ENCODE results near the gene SLC13A2.

The SLC13A2 gene

DNA sequence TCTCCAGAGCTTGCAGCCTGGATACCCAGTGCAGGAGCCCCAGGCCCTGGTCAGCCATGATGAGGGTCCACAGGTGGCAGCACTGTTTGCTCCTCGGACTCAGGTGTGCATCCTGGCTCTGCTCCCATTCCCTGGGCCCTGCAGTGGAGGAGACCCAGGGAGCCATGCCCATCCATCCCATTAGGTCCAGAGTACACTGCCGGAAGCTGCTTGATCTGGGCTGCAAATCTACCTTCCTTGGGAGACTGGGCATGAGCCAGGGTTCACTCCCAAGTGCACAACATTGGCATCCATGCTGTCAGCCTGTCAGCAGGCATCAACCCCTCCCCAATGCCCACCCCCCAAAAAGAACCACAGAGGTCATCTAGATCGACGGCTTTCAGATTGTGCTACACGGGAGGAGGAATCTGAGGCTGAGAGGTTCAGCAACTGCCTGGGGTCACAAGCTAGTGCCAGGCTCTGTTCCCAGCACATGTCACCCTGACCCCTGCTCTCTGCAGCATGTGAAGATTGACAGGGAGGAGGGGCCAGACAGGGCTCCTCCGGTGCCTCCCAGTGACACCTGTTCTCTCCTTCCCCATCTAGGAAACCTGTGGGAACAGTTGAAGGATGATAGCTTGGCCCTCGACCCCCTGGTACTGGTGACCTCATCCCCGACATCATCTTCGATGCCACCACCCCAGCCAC, 63.2 kb downstream of the SLC13A2 start:
- no peak for DNase-seq (ENCODE audit: low read depth)

GRCh38 chr17:28537219-28537610, 63.8 kb downstream of the SLC13A2 start:
- no peak for DNase-seq (ENCODE audit: low read depth)

DNA sequence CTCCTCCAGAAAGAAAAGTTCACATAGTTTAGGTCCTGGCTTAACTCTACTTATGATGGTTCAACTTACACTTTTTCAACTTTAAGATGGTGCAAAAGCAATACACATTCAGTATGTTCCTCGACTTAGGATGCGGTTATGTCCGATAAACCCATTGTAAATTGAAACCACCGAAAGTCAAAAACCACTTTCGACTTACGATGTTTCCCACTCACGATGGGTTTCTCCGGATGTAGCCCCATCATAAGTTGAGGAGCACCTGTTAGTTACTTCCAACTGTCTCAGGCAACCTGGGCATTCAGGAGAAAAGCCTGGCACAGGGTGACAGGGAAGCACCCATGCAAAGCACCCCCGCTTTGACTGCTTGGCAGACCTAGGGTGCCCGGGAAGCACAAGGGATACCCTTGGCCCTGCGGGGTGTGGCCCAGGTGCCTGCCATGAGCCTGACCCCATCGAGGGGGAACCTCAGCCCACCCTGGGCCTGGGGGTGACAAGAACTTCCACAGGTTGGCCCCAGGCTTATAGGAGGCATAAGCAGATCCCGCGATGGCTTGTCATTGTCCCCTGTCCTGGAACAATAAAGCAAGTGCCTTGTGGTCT, 65.0 kb downstream of the SLC13A2 start:
- DNase-seq (ENCODE audit: low read depth): no peak

DNA sequence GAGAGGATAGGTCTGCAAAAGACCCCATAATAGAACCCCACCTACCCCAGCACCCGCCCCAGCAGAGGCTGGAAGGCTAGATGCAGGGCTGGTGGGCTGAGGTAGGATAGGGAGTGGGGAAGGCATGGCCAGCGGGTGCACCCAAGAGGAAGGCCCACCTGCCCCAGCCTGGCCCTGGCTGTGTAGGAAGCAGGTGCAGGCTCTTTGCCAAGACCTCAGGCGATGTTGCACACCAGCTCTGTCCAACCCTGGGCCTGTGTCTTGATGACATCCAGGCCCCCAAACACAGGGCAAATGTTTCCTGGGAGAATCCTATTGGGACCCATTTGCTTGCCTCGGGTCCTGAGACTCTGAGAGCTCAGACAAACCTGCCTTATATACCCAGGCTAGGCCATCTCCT, 66.8 kb downstream of the SLC13A2 start:
- no peak for DNase-seq (ENCODE audit: low read depth)

DNA sequence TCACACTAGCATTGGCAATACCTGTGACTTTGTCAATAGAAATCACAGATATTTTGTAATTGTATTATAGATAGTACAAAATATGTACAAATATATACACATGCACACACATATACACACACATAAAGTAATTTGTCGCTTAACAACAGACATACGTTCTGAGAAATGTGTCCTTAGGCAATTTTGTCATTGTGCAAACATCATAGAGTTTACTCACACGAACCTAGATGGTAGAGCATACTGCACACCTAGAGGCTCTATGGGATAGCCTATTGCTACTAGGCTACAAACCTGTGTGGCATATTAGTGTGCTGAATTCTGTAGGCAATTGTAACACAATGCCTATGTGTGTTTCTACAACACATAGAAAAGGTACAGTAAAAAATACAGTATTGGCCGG, 68.0 kb downstream of the SLC13A2 start:
- no peak for DNase-seq (ENCODE audit: low read depth)

GRCh38 chr17:28544402-28545140, 71.1 kb downstream of the SLC13A2 start:
- no peak for DNase-seq (ENCODE audit: low read depth)

GRCh38 chr17:28545141-28545503, 71.7 kb downstream of the SLC13A2 start:
- DNase-seq (ENCODE audit: low read depth): no peak

GRCh38 chr17:28545787-28546415, 72.5 kb downstream of the SLC13A2 start:
- DNase-seq (ENCODE audit: low read depth): no peak

DNA sequence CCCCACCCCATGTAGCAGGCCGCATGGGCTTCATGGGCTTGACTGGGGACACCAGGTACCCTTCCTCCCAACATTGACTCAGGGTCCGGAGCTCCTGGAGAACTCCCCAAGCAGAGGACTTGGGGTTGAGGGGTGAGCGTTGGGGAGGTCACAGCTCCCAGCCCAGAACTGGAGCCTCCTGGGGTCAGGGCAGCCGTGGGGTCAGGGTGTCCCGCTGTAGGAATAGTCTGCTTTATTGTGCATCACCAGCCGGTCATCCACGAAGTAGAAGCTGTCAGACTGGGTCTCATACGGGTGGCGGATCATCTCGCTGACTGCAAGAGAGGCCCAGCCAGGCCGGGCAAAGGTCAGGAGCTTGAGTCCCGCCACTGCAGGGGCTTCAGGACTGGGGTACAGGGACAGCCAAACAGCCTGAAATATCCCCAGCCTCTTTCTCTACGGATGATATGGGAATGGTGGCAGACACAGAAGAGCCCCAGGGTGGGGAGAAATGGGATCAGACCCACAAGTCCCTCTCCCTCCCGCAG, 73.7 kb downstream of the SLC13A2 start:
- DNase-seq (ENCODE audit: low read depth): no peak
